ENCODE measurements around the gene FMNL2.

DNA sequence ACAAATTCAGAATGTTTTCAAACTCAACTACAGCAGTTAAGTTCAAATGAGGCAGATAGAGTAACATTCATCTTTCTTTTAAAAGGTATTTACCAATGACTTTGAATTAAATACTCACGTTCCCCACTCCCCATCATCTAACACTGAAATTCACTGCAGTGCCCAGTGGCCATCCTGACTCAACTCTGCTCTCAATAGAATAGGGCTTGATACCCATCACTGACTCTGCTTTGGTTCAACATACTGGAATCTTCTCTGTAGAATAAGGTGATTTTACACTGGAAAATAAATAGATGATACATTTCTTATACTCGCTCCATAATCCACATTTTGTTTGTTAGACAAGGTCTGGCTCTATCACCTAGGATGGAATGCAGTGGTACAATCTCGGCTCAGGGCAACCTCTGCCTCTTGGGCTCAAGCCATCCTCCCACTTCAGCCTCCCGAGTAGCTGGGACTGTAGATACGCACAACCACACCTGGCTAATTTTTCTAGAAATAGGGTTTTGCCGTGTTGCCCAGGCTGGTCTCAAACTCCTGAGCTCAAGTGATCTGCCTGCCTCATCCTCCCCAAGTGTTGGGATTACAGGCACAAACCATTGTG is 315.9 kb downstream of the FMNL2 start:
- TF ChIP-seq, protein P1, sequence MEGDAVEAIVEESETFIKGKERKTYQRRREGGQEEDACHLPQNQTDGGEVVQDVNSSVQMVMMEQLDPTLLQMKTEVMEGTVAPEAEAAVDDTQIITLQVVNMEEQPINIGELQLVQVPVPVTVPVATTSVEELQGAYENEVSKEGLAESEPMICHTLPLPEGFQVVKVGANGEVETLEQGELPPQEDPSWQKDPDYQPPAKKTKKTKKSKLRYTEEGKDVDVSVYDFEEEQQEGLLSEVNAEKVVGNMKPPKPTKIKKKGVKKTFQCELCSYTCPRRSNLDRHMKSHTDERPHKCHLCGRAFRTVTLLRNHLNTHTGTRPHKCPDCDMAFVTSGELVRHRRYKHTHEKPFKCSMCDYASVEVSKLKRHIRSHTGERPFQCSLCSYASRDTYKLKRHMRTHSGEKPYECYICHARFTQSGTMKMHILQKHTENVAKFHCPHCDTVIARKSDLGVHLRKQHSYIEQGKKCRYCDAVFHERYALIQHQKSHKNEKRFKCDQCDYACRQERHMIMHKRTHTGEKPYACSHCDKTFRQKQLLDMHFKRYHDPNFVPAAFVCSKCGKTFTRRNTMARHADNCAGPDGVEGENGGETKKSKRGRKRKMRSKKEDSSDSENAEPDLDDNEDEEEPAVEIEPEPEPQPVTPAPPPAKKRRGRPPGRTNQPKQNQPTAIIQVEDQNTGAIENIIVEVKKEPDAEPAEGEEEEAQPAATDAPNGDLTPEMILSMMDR (IDR thresholded peaks at IDR 0.05; ENCODE audit: borderline replicate concordance, extremely low read depth, low read length, poor library complexity, severe bottlenecking): no peak
- no peak for TF ChIP-seq EZH2 (IDR thresholded peaks at IDR 0.05; ENCODE audit: borderline replicate concordance, low read depth, low read length, severe bottlenecking)
